Smooth muscle cell (in vitro differentiated cells): ENCODE measurements around the gene SDHAF1. TPM values are rescaled to one million over a fixed set of nuclear protein-coding genes. Genes with fewer than 3 reads are reported as not detected.

Experiments used
- DNase-seq: peaks from one replicate; lab custom pipeline; 2025; ENCODE audit not compliant: unreplicated experiment; lab: John Stamatoyannopoulos, UW
- H2AFZ ChIP-seq: fragments of 200-600 bp; sonication (generic); 2 replicates; pipeline ENCODE4 v1.6.0; 2016; ENCODE audit warnings: antibody characterized with exemption, low read depth, mild to moderate bottlenecking
- H3F3A ChIP-seq: fragments of 200-600 bp; sonication (generic); 2 replicates; pipeline ENCODE4 v1.6.0; 2017; ENCODE audit warnings: antibody characterized with exemption, low read depth
- H3K27ac ChIP-seq: fragments of 200-600 bp; sonication (generic); 2 replicates; pipeline ENCODE4 v1.5.1; 2016; ENCODE audit warnings: low read depth, mild to moderate bottlenecking
- H3K27me3 ChIP-seq: fragments of 200-600 bp; sonication (generic); 2 replicates; pipeline ENCODE4 v1.6.1; 2016; ENCODE audit warnings: low read depth, mild to moderate bottlenecking
- H3K36me3 ChIP-seq: fragments of 200-600 bp; sonication (generic); 2 replicates; pipeline ENCODE4 v1.5.1; 2016; ENCODE audit warnings: low read depth
- H3K4me1 ChIP-seq: fragments of 200-600 bp; sonication (generic); 2 replicates; pipeline ENCODE4 v1.5.1; 2016; ENCODE audit warnings: low read depth
- H3K4me2 ChIP-seq: fragments of 200-600 bp; sonication (generic); 2 replicates; pipeline ENCODE4 v1.6.0; 2016; ENCODE audit warnings: mild to moderate bottlenecking
- H3K4me3 ChIP-seq: fragments of 200-600 bp; sonication (generic); 2 replicates; pipeline ENCODE4 v1.5.1; 2016; ENCODE audit warnings: mild to moderate bottlenecking
- H3K79me2 ChIP-seq: fragments of 200-600 bp; sonication (generic); 2 replicates; pipeline ENCODE4 v1.6.0; 2016; ENCODE audit warnings: low read depth, mild to moderate bottlenecking
- H3K9ac ChIP-seq: fragments of 200-600 bp; sonication (generic); 2 replicates; pipeline ENCODE4 v1.6.0; 2016; ENCODE audit warnings: low read depth
- H3K9me3 ChIP-seq: fragments of 200-600 bp; sonication (generic); replicated peaks from 2 replicates; pipeline ENCODE4 v1.5.1; 2016; ENCODE audit warnings: low read depth
- H4K20me1 ChIP-seq: fragments of 200-600 bp; sonication (generic); 2 replicates; pipeline ENCODE4 v1.6.0; 2016; ENCODE audit warnings: low read depth
- CTCF ChIP-seq: fragments of 200-600 bp; sonication (generic); IDR thresholded peaks from 2 replicates; pipeline ENCODE4 v1.5.1; 2017; ENCODE audit warnings: borderline replicate concordance, mild to moderate bottlenecking, antibody characterized with exemption; ENCODE audit not compliant: insufficient read depth, poor library complexity, severe bottlenecking
- WGBS: methylation state at CpG from one replicate; pipeline ENCODE4 v1.1.7; 2016; ENCODE audit warnings: low lambda C conversion rate; 5-methylcytosine and 5-hydroxymethylcytosine counted together
- polyA plus RNA-seq: library from polyadenylated mRNA; unstranded; fragments of >200 nt; fragmentation: Nextera tagmentation; extraction: Ambion mirVana; gene quantifications from 2 replicates; pipeline ENCODE4 v1.2.1, GENCODE V29; 2016
- total RNA-seq: library from RNA; depleted of rRNA; stranded (reverse); fragments of >200 nt; gene quantifications from 2 replicates; pipeline ENCODE4 v1.2.3, GENCODE V29; 2014

The SDHAF1 gene
- total RNA-seq (24.0 TPM in 2 replicates), polyA plus RNA-seq (27.1 and 27.7 TPM in 2 replicates)

GRCh38 chr19:35995048-35995993, at the start of gene SDHAF1:
Gene SDHAF1, plus strand, starts transcription at chr19:35995188. Its CDS starts 87 bp downstream, at chr19:35995275.
- H3K27ac ChIP-seq = no peak within 1 kb of the TSS
- WGBS = 2% methylated on average over 97 of the region's 97 CpGs

GRCh38 chr19:35946203-35946602, 48.8 kb upstream of the SDHAF1 start:
- no peaks in the 10 kb centered on the region for H3K79me2 ChIP-seq
- H3K27ac ChIP-seq = no peak overlapping the region
- no peak overlapping the region for H3K9ac ChIP-seq
- H3K4me2 ChIP-seq = no peak overlapping the region
- no peak overlapping the region for H3K4me3 ChIP-seq
- no peaks in the 10 kb centered on the region for H3K27me3 ChIP-seq
- H3K4me1 ChIP-seq = no peaks in the 10 kb centered on the region
- DNase-seq = no peak
- H4K20me1 ChIP-seq = peaks cover 13% of the 10 kb centered on the region
- no peak for TF ChIP-seq CTCF
- no peaks in the 10 kb centered on the region for H3K36me3 ChIP-seq
- WGBS = 93% methylated on average over 4 of the region's 4 CpGs
- H3F3A ChIP-seq = no peaks in the 10 kb centered on the region
- no peak overlapping the region for H2AFZ ChIP-seq
- no peaks in the 10 kb centered on the region for H3K9me3 ChIP-seq

More at GRCh38 chr19:35995048-35995993, at the start of gene SDHAF1:
- peak within 1 kb of the TSS; percentile 98 for H2AFZ ChIP-seq
- H3K4me2 ChIP-seq = peak within 1 kb of the TSS; percentile 93
- peaks cover 42% of the 10 kb centered on the region for H4K20me1 ChIP-seq
- peaks cover 17% of the 10 kb centered on the region for H3K79me2 ChIP-seq
- peaks cover 7% of the 10 kb centered on the region for H3K4me1 ChIP-seq
- peak within 1 kb of the TSS; percentile 67 for H3K4me3 ChIP-seq
- no peaks in the 10 kb centered on the region for H3K36me3 ChIP-seq
- H3K9me3 ChIP-seq = no peaks in the 10 kb centered on the region
- H3K9ac ChIP-seq = peak within 1 kb of the TSS; percentile 70
- peak; percentile 61 for DNase-seq
- H3K27me3 ChIP-seq = no peaks in the 10 kb centered on the region
- TF ChIP-seq CTCF = no peak
- peaks cover 11% of the 10 kb centered on the region for H3F3A ChIP-seq

GRCh38 chr19:35949131-35949530, 45.9 kb upstream of the SDHAF1 start:
- Histone ChIP-seq H3K9ac (no peak overlapping the region), H3K4me2 (no peak overlapping the region), H3K27me3 (no peaks in the 10 kb centered on the region), H3K4me3 (no peak overlapping the region), H3F3A (no peaks in the 10 kb centered on the region), H3K79me2 (no peaks in the 10 kb centered on the region), H3K4me1 (no peaks in the 10 kb centered on the region), H4K20me1 (peaks cover under 1% of the 10 kb centered on the region), H3K9me3 (no peaks in the 10 kb centered on the region), H3K27ac (no peak overlapping the region), H2AFZ (no peak overlapping the region), H3K36me3 (no peaks in the 10 kb centered on the region)
- DNase-seq = no peak
- WGBS = 37% methylated on average over 2 of the region's 2 CpGs
- no peak for TF ChIP-seq CTCF
